ENCODE results near the gene PTOV1. TPM values are rescaled to one million over a fixed set of nuclear protein-coding genes. Genes with fewer than 3 reads are reported as not detected.

Gene PTOV1
- total and polyA plus RNA-seq, 2 of the 8 experiments (the other 6 are each of a cell fraction or from before 2014, with no cell fraction given), result 147 to 251 TPM

DNA sequence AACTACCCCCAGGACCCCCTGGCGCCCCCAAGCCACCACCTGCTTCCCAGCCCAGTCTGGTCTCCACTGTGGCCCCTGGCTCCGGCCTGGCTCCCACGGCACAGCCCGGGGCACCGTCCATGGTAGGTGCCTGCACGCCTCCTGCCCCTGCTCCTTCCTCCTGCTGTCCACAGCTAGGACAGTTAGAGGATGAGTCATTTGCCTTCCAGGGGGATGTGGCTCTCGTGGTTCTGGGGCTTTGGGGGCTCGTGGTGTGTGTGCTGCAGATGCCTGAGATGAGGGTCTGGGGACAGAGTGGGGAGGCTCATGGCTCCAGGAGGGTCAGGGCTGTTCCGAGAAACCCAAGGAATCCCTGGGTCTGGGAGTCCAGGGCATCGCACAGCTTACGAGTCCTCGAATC is 20.2 kb upstream of the PTOV1 start:
- Histone ChIP-seq H2AFZ (ENCODE audit: low read length) (no peak overlapping the region), H3K4ac (replicated peaks; ENCODE audit: insufficient read length, low read depth, low read length) (no peak overlapping the region), H4K91ac (replicated peaks; ENCODE audit: insufficient read length, low read length) (no peak overlapping the region), H3K4me3 (ENCODE audit: extremely low read depth in 1 of 4, insufficient read depth in 2 of 4, low read depth in 3 of 4, low read length in 4 of 4) (no peak overlapping the region), H2BK15ac (ENCODE audit: low read length) (no peak overlapping the region), H2BK20ac (ENCODE audit: low read length) (no peak overlapping the region), H2BK5ac (ENCODE audit: low read depth, low read length) (no peak overlapping the region), H3K23me2 (ENCODE audit: low read depth, low read length) (no peaks in the 10 kb centered on the region), H3K4me1 (replicated peaks in 1 of 4; ENCODE audit: control insufficient read depth in 3 of 4, insufficient read depth in 4 of 4, low read length in 3 of 4) (no peaks in the 10 kb centered on the region), H3K18ac (ENCODE audit: extremely low read depth, low read length) (no peak overlapping the region), H3K56ac (replicated peaks; ENCODE audit: insufficient read length, low read depth, low read length) (no peak overlapping the region), H4K8ac (ENCODE audit: extremely low read depth, insufficient read depth, low read length) (no peak overlapping the region), H2BK120ac (replicated peaks; ENCODE audit: low read depth, low read length) (no peak overlapping the region), H3K79me2 (ENCODE audit: control insufficient read depth in 1 of 2, insufficient read depth in 2 of 2, low read length in 2 of 2) (peaks cover 0 to 8% of the 10 kb centered on the region in 2 experiments; a peak in 1 of 4 replicates), H3K79me1 (ENCODE audit: low read depth, low read length) (peaks cover 13% of the 10 kb centered on the region), H4K5ac (ENCODE audit: insufficient read length, low read depth, low read length) (no peak overlapping the region), H3K27ac (ENCODE audit: low read depth, low read length) (no peak overlapping the region), H3K9me3 (ENCODE audit: insufficient read depth in 2 of 2, low read depth in 1 of 2, low read length in 1 of 2) (no peaks in the 10 kb centered on the region), H3K9ac (replicated peaks in 1 of 4; ENCODE audit: extremely low read depth in 1 of 4, low read depth in 3 of 4, low read length in 3 of 4) (no peak overlapping the region), H3K27me3 (replicated peaks in 1 of 4; ENCODE audit: control insufficient read depth in 3 of 4, extremely low read depth in 1 of 4, insufficient read depth in 3 of 4, low read length in 3 of 4) (no peaks in the 10 kb centered on the region), H4K20me1 (replicated peaks in 1 of 2; ENCODE audit: control insufficient read depth in 1 of 2, insufficient read depth in 2 of 2, low read length in 2 of 2) (peaks cover 11 to 14% of the 10 kb centered on the region in 2 experiments), H3K14ac (ENCODE audit: insufficient read length) (no peak overlapping the region), H2BK12ac (ENCODE audit: low read depth, low read length) (no peak overlapping the region), H3K23ac (ENCODE audit: insufficient read length) (no peak overlapping the region), H2AK5ac (ENCODE audit: low read depth, low read length) (no peak overlapping the region), H3K4me2 (ENCODE audit: insufficient read depth in 1 of 2, low read depth in 2 of 2, low read length in 2 of 2) (no peak overlapping the region), H3K36me3 (ENCODE audit: control insufficient read depth in 2 of 4, insufficient read depth in 4 of 4, low read length in 3 of 4) (peaks cover 12 to 33% (median 29%) of the 10 kb centered on the region in 4 experiments; a peak in 6 of 8 replicates)
- ChIA-PET POLR2A (ENCODE audit: partially characterized antibody) (interaction anchor here (1.6 to 2.7 kb wide), 2 partner anchors 12 to 20 kb away, joined by 4 to 9 read pairs; partner anchors contain the start of genes MED25 and PTOV1), CTCF (ENCODE audit: partially characterized antibody) (interaction anchor here (0.7 to 2.0 kb wide), 4 partner anchors 11 to 159 kb away, joined by 3 to 5 read pairs (median 4); no protein-coding TSS in a partner anchor)
- FAIRE-seq (no peak), DNase-seq (ENCODE audit: low read depth in 1 of 2, low spot score in 2 of 2) (no peak)
- WGBS, 2 experiments (ENCODE audit: extremely low coverage in 1 of 2, insufficient coverage in 1 of 2, insufficient read length in 1 of 2, insufficient replicate concordance in 2 of 2, low coverage in 1 of 2, low lambda C conversion rate in 2 of 2, missing lambda C conversion rate in 1 of 2), result 88% methylated on average over 11 of the region's 12 CpGs; no CpG with 5 or more reads in 1 of the 2 experiments
- no peak for TF ChIP-seq NRF1 (IDR thresholded peaks at IDR 0.05; ENCODE audit: low read depth, low read length)
- TF ChIP-seq CREB1 (IDR thresholded peaks at IDR 0.05), result no peak
- TF ChIP-seq SIRT6 (IDR thresholded peaks at IDR 0.05; ENCODE audit: low read length), result no peak
- TF ChIP-seq TCF12 (IDR thresholded peaks at IDR 0.05; ENCODE audit: low read depth, low read length), result no peak
- no peak for TF ChIP-seq TBP (IDR thresholded peaks at IDR 0.05; ENCODE audit: low read depth, low read length)
- no peak for TF ChIP-seq PHF8 (conservative IDR thresholded peaks at IDR 0.05; ENCODE audit: low read depth, low read length)
- TF ChIP-seq TAF7 (optimal IDR thresholded peaks at IDR 0.05; ENCODE audit: borderline replicate concordance, low read depth, low read length), result no peak
- no peak for TF ChIP-seq EZH2 (IDR thresholded peaks at IDR 0.05; ENCODE audit: low read depth, low read length, severe bottlenecking)
- no peak for TF ChIP-seq SIX5 (IDR thresholded peaks at IDR 0.05; ENCODE audit: low read depth, low read length)

Data from H1 (cell line).